Breast epithelium (tissue), 3 donors: ENCODE measurements around the gene FAM181A.

Experiments
- CTCF ChIP-seq, 3 donors: fragments of 450-650 bp; IDR thresholded peaks; one replicate each; pipeline ENCODE4 v1.5.1; 2016 to 2017; ENCODE audit warnings: antibody characterized with exemption in 3 of 3, mild to moderate bottlenecking in 3 of 3, moderate library complexity in 3 of 3
- POLR2A ChIP-seq: fragments of 450-650 bp; IDR thresholded peaks from one replicate; pipeline ENCODE4 v1.6.1; 2016; ENCODE audit warnings: antibody characterized with exemption, mild to moderate bottlenecking, moderate library complexity
- POLR2AphosphoS5 ChIP-seq, 3 donors: sonication (generic); formaldehyde crosslinking; IDR thresholded peaks; one replicate each; pipeline ENCODE4 v1.6.1; 2017; ENCODE audit warnings: antibody characterized with exemption in 3 of 3

GRCh38 chr14:93959239-93960107 is 32.3 kb downstream of the FAM181A start:
- TF ChIP-seq CTCF (IDR thresholded peaks at IDR 0.05): no peak
- TF ChIP-seq POLR2A: no peak
- TF ChIP-seq POLR2AphosphoS5 (IDR thresholded peaks at IDR 0.05): peak in 1 of 3 donors; percentile 22
